GM18868 (cell line): Measurements from ENCODE around the gene AOPEP.

Experiments
- ATAC-seq: cut with Tn5 transposase; IDR thresholded peaks from one replicate; pipeline ENCODE4 v1.9.1; 2021; ENCODE audit warnings: mild to moderate bottlenecking, moderate library complexity; ENCODE audit not compliant: unreplicated experiment

The AOPEP gene

DNA sequence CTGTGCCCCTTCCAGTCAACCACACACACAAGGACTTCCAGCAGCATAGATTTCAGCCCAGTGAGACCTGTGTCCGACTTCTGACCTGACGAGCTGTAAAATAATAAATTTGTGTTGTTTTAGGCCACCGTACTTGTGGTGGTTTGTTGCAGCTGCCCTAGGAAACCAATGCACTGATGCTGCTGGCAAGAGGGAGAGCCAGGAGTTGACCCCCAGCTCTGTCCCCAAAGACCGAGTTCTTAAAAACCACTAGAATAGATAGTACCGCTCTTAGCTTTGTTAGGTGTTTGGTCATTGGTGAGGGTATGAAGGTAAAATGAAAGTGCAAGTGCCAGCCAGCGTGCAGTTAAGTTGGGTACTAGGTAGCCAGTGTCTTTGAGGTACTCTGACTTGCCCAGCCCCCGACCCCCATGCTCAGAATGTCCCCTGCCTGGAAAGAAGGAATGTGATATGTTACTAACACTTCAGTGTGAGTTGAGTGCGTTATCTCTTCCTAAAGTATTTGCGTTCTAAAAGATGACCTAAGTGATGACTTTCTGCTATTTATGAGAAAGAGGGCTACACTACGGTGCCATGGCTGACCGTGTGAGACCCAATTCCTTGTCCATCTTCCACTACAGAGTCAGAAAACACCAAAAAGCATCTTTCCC is 185.6 kb downstream of the AOPEP start:
- no peak for ATAC-seq

DNA sequence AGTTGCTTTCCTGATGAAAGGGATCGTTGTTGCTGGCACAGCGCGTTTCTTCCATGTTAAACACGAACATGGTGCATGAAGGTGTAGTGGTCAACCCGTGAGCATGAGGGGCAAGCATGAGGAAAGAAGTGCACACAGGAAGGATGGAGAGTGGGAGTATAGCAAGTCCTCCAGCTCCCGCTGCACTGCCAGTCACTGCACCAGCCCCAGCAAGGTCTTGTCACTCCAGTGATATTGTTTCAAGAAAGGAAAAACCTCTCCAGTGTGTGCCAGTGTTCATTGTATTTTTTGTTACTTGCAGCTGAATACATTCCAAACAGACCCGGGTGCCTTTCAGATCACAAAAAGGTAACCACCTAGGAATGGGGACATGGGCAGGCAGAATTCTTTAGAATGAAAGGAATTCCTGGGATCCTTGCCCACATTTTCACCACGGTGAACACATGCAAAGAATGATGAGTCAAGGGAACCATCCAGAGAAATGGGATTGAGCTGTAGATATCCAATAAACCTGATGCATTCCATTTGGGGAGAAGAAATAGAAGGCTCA is 186.3 kb downstream of the AOPEP start:
- ATAC-seq: no peak

DNA sequence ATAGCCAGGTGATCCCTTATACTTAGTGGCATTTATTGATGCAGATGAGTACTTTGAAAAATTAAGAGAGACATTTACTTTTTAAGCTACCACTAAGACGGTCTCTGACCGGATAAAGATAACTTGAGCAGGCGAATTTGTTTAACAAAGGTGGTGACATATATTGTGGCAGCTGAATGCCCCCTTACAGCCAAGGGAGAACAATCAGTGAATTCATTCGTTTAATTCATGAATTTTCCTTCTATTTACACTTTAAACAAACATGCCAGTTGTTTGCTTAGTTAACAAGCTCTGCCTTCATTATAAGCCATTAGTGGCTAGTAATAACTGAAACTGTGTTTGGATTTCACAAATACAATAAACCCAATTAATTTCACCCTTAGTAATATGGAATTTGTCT is 187.1 kb downstream of the AOPEP start:
- ATAC-seq: no peak

DNA sequence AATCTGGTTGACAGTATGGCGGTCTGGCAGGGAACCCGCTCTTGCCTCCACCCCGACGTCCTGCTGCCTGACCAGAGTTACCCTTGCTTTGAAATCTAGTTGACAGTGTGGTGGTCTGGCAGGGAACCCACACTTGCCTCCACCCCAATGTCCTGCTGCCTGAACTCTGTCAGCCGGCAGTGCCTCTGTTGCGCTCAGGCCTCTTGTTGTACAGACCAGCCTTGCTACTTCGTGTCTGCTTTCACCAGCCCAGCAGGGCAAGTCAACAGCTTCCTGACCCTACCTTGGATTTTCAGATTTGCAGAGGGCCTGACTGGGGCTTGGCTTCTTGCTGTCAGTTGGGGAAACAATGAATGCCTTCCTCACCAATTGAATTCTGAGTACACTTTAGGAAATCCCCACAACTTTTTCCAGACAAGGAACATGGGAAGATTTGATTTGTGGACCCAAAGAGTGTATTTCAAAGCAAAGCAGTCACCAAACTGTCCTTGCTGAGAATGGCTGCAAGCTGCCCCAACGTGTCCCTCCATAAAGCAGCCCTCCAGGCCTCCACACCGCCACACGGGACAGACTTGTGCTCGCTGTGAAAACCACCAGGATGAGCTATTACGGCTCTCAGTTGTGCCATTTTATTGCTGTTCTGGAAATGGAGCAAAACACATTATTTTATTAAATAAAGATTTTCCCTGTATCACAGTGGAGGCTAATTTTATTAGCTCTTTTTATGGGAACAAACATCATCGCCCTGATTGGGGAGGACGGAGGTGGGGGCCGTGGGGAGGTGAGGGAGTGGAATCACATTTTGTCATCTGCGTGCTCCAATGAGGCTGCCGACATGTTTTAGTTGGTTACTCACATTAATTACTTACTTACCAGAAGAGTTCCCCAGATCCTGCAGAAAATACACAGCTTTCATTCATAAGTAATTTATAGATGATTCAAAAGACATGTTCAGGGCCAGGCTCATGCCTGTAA is 189.3 kb downstream of the AOPEP start:
- ATAC-seq: no peak

DNA sequence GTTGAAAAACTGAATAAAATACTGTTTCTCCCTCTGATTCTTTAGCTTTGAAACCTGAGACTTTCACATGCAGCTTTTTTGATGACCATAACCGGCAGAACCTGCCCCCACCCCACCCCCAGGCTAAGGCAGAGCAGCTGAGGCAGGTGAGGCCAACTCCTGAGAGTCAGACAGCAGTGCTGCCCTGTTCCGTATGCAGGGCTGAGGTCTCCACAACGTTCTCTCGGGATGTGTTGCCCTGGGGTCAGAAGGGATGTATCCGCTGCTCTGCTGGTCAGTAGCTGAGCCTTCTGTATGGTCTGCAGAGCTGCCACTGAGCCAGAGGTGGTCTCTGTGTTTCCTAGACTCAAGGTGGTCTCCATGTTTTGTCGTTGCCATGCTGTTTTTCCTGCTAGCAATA is 190.5 kb downstream of the AOPEP start:
- ATAC-seq: no peak

DNA sequence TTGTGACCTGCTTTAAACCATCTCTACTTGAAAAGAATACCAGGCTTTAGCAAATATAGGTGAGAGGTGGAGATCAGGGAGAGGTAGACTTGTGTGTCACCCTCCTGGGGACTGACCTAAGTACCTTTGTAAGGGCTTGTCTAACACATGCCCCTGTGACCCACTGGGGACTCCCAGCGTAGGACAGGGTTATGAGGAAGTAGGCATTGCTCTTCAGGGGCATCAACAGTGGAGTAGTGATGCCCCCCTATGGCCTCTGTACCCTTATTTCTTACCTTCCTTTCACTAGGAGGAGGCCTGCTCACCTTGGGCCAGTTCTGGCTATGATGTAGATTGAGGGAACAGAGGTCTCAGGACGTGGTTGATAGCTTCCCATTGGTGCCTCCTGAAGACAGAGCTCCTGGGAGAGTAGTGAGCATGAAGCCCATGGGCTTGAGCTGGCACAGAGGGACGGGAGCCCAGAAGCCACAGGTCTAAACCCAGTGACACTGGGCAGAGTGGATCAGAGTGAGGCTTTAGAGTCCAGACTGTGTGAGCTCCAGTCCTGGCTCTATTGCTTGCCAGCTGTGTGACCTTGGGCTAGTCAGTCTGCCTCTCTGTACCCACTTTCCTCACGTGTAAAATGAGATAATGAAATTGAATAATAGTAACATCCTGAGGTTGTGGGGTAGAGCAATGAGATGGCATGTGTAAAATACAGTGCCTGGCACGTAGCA is 191.7 kb downstream of the AOPEP start:
- ATAC-seq: peak; percentile 70

DNA sequence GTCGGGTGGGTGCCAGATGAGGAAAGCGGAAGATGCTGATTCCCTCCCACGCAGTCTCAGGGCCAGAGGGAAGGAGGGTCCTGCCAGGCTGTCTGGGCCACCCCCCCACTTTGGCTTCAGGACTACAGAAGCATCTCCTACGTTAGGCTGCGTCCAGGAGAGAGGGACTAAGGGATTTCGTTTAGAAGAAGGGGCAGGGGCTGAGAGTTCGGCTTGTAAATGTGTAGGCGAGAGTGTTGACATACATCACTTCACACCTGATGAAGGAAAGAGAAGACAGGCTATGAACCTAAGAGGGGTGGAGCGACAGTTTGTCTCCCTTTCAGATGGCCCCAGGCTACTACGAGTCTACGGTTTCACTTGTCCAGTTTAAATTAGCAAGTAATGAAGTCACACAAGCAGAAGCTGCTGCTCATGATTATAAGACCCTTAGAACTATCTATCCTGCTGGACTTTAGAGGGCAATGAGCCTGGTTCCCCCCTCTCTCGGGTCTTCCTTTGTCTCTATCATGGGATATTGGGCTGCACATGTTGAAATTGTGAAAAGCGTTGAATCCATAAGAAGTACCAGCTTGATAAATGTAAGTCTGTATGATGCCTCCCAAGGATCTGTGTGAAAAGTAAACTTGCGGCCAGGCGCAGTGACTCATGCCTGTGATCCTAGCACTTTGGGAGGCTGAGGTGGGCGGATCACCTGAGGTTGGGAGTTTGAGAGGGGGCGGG is 193.0 kb downstream of the AOPEP start:
- ATAC-seq: no peak

DNA sequence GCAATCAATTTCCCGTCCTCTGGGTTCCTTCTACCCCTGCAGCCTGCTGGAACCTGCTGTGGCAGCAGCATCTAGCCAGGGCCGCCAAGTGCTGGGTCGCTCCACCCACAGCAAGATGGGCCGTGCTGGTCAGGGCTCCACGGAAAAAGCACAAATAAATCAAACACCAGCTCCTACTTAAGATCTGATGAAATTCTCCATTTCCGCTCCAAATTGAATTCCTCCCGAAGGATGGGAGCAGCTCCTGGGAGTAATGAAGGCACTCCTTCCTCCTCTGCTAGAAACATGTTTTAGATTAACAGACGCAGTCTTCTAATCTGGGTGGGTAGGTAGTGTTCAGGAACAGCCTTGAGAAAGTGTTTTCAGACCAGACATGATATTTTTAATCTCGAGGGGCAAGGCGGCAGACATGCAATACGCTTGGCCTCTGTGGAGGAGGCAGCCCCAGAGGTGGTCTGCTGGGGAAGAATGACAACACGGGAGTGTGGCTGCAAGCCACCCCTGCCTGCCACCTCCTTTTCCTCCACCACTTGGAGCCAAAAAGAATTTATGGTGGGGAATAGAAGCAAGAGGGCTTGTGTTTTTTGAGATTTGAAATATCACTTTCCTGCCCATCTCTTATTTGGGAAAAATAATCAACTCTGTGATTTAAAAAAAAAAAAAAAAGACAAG is 194.1 kb downstream of the AOPEP start:
- ATAC-seq: no peak

DNA sequence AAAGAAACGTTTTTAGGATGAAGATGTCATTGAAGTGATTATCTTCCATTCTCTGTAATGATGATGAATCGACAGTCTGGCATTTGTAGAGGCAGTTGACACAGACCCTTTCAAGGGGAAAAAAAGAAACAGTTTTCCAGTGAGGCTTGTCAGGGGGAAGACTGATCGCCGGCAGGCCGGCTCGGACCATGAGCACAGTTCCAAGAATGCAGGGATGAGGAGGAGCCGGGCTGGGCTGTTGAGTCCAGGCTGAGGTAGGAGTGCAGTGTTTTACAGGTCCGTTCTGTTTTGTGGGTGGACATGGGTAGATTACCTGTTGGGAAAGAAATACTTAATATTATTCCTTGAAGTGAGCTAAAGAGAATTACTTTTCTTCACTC is 194.6 kb downstream of the AOPEP start:
- no peak for ATAC-seq

DNA sequence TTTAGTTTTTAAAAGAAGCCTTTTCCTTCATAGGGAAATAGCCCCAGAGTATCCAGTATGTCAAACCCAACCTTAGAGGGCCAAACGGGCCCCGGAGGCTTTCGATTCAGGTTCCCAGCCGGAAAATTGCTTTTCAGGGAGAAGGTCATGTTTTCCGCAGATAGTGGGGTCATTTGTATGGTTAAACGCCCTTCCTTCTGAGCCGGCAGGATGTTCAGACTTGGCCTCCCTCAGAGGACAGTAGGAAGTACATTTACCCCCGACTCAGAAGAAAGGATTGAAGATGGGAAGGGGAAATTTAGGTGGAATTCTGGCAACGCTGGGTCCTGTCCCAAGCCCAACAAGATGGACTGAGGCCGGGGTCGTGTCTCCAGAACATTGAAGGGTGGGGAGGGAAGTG is 195.2 kb downstream of the AOPEP start:
- ATAC-seq: no peak

DNA sequence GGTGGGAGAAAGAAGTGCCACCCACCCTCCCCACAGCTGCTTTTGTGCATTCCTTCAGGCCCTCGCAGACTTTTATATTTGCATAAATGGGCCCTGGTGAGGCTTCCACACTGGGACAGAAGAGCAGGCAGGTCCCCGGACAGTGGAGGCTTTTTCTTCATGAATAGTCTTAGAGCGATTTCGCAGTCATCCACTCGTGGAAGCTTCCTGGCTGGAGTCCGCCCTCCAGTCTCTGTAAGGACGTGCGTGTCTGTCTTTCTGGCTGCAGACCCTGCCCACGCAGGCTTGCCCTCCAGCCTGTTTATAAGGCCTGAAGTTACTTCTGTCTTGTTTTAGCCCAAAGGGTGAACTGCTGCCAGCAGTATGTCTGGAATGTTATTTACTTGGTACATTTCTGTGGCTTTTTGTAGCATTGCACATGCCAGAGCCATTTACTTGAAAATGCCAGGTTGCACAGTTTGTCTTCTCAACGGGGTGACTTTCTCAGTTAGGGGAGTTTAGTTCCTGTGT is 195.7 kb downstream of the AOPEP start:
- ATAC-seq: no peak

DNA sequence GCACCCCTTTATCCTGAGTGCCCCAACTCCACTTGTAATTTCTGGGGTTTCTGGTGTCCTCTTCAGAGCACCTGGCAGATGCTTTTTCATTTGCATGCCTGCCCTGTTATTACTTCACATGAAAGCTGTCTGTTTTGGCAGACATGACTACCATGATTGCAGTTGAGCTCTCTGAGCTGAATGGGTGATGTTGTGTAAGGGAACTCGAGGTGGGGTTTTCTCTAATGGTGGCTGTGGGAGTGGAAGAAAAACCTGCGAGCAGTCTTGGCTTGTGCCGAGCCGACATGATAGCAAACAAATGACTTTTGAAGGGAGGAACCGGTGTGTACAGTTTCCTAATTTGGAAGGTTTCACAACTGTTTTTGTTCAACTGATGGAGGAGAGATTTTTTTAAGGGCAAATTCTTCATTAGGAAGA is 196.2 kb downstream of the AOPEP start:
- ATAC-seq: no peak

DNA sequence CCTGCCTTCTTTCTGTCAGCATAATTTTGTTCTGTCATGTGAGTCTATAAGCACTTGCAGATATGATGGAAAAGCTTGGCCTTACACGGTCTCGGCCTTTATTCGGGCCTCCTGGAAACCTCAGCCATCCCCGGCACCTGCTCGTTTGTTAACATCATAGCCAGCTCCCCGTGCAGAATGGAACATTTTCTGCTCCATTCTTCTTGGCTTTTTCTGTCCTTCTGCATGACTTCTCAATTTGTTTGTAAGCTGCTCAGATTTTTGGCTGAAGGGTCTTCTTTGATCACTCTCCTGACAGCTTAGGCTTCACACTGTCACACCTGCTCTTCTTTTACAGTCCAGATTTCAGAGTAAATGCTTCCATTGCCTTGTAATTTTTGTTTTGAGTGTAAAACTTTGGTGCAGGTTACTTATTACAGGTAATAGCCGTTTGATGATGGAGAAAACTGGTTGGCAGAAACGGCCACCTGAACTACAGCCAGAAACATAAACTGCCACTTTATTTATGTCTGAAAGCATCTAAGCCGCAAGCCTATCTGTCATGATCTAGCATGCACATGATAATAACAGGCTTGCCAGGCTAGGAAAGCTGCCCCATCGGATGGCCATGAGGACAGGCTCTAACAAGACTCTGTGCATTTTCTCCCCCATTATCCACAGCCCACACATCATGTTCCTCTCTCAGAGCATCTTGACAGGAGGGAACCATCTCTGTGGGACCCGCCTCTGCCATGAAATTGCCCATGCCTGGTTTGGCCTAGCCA is 197.0 kb downstream of the AOPEP start:
- ATAC-seq: no peak

DNA sequence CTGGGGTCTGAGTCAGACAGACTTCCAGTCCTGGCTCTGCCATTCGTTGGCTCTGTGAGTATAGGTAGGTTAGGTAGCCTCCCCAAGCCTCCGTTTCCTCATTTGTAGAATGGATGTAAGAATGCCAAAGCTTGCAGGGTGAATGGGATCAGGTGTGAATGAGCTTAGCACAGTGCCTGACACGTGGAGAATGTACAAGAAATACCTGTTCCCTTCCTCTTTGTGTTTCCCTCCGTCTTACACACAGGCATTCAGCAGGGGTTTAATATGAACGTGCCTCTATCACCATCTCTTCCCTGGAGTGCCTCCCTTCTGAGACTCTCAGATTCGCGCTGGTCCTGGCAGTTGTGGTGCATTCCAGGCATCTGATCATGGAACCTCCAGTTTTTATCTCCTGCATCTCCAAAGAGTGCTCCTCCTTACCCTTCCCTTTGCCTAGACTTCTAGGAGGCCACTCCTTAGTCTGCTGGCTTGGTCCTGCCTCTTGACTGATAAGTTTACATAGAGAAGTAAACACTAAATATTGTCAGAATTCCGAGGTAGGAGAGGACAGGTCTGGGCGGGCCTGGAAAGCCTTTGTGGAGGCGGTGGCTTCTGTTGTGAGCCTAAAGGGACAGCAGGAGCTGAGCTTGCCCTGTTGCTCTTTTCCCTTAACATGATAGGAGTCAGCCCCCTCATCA is 199.4 kb downstream of the AOPEP start:
- ATAC-seq: no peak

DNA sequence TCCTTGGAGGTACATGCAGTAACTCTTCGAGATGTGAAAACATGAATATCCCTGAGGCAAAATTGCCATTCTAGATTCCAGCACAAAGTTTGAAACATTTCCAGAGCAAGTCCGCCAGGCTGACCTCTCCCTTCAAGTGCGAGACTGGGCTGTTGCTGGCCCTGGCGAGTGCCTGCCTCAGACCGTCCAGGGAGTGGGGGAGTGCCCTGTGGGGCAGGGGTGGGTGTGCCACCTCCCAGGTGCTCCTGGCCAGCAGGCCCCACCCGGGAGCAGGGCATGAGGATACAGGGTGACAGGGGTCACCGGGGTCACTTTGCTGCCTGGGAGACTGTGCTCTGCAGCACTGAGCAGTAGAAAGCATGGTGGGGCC is 199.9 kb downstream of the AOPEP start:
- no peak for ATAC-seq

DNA sequence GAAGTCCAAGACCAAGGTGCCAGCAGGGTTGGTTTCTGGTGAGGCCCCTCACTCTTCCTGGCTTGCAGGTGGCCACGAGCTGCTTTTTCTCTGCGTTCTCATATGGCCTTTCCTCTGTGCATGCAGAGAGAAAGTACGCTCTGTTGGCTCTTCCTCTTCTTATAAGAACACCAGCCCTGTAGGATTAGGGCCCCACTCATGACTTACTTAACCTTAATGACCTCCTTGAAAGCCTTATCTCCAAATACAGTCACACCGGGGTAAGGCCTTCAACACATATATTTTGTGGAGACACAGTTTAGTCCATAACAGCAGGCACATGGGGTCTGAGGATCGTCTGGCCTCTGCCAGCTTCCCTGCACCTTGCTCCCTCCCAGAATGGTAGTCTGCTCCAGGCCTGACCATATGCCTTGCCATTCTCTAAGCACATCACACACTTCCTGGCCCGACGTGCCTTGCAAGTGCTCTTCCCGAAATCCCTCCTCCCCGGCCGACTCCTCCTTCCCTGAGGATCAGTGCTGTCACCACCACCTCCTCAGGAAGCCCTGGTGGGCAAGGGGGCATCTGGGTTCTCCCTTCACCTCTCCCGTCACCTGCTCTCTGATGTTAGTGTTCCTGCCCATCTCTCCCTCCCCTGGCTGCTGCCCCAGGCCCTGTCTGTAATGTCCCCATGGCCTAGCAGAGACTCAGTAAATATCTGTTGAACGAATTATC is 200.7 kb downstream of the AOPEP start:
- no peak for ATAC-seq

DNA sequence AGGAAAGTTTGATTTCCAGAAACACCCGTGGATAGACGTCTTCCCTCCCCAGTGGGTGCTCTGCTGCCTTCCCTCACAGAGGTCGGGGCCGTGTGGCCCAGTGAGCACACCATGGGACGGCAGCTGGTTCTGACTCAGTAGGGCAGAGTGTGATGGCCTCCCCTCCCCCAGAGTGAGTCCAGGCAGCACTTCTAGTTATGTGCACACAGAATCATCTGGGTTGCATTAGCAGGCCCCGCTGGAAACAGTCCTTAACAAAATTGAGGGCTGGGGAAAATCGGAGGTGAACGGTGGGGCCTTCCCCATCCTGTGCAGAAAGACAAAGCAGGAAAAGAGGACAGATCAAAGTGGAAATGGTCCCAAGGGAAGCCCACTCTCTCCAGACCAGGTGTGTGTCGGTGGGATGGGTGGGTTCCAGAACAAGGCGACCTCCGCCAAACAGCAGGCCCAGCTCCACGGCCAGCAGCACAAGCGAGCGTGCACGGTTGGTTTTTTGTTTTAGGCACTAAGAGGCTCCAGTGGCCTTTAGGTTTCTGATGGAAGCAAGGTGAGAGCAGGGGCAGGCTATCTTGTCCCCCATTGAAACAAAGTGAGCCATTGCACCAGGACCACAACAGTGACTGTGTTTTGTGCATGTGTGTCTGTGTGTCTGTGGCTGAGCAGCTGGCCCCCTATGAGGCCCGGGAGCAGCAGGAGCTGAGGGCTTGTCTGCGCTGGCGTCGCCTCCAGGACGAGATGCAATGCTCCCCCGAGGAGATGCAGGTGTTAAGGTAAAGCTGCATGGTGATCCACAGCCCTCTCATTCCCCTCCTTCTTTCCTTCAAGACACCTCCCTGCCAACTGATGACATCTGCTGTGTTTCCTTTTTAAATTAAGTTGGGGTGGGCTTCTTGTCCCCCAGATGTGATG is 201.5 kb downstream of the AOPEP start:
- ATAC-seq: no peak
